Pancreas (tissue), 10 donors: ENCODE measurements around the gene SH3TC1. TPM values are rescaled to one million over a fixed set of nuclear protein-coding genes. Genes with fewer than 3 reads are reported as not detected.

Source experiments
- ATAC-seq, 4 donors: fragments of 200-7000 bp; cut with Tn5 transposase; one replicate each; pipeline versions ENCODE4 v1.8.0 to v1.9.1; 2020; ENCODE audit warnings: mild to moderate bottlenecking in 4 of 4, moderate library complexity in 4 of 4
- DNase-seq, 6 donors: peaks; one replicate each; pipeline ENCODE4 v3.0.0-alpha.2; 2020
- FAIRE-seq: peaks from 2 replicates; lab custom pipeline; 2012; peaks lifted over from hg19 to GRCh38; lab: Jason Lieb, UNC
- H3K27ac ChIP-seq, 4 donors: fragments of 200-600 bp; sonication (generic); 1 replicate in 3 of 4; 2 replicates in 1 of 4; pipeline versions ENCODE4 v1.5.0 to v1.8.0; 2020
- H3K27me3 ChIP-seq, 4 donors: fragments of 200-600 bp; one replicate each; pipeline ENCODE4 v1.8.0; 2021
- H3K36me3 ChIP-seq, 3 donors: fragments of 200-600 bp; sonication (generic) in 1 of 3; one replicate each; pipeline versions ENCODE4 v1.5.0 to v1.8.0; 2020 to 2021
- H3K4me1 ChIP-seq, 3 donors: fragments of 200-600 bp; one replicate each; pipeline ENCODE4 v1.8.0; 2021
- H3K4me3 ChIP-seq, 4 donors: fragments of 200-600 bp; sonication (generic) in 2 of 4; one replicate each; pipeline versions ENCODE4 v1.5.0 to v1.8.0; 2020 to 2021
- H3K9me3 ChIP-seq, 4 donors: fragments of 200-600 bp; one replicate each; pipeline ENCODE4 v1.8.0; 2021
- WGBS, 2 donors: extraction: QIAGEN DNeasy Blood & Tissue Kit; methylation state at CpG; one replicate each; pipeline ENCODE4 v1.1.7; 2013; 5-methylcytosine and 5-hydroxymethylcytosine counted together
- intact Hi-C, 3 donors: fragments of 100-400 bp; cut with DNase I; formaldehyde crosslinking; loops; one replicate each; pipeline versions ENCODE4 v1.11.1 to v1.14.2; 2022
- polyA plus RNA-seq, 2 donors: library from polyadenylated mRNA; stranded (reverse); fragments of 200-250 nt; gene quantifications; one replicate each; pipeline ENCODE4 v1.2.3, GENCODE V29; 2013
- total RNA-seq, 6 donors: library from RNA; stranded (reverse); fragmentation: NEBNext Ultra II Directional in 4 of 6; extraction: Animal tissue kit (Norgen Biotek cat#: 25700) in 4 of 6; gene quantifications; one replicate each; pipeline versions ENCODE4 v1.2.1 to v1.2.4, GENCODE V29; 2021 to 2023
- TF ChIP-seq, protein P1 (sequence below), 4 donors: fragments of 200-600 bp; sonication (generic) in 3 of 4; IDR thresholded peaks; one replicate each; pipeline versions ENCODE4 v1.5.0 to v1.8.0; 2021; ENCODE audit warnings: antibody characterized with exemption in 4 of 4
- donor health status: healthy with polysubstance abuse.
- donor health status: DM: no; HTN: no; CAD: no; lungs with moderate emphysema.
- donor health status: DM: no; HTN: no; CAD: no.
- donor health status: control.
- donor health status: control.
- donor health status: Bipolar disorder and iron deficiency.
- donor health status: DM: yes; HTN: yes; CAD: no.
- donor health status: DM: no; HTN: no; CAD: no.
- donor health status: DM: no; HTN: no; CAD: no.
- donor health status: DM: yes; HTN: yes; CAD: no.

The SH3TC1 gene
- total and polyA plus RNA-seq, 8 donors = 12.5 to 28.0 (median 19.6) TPM

DNA sequence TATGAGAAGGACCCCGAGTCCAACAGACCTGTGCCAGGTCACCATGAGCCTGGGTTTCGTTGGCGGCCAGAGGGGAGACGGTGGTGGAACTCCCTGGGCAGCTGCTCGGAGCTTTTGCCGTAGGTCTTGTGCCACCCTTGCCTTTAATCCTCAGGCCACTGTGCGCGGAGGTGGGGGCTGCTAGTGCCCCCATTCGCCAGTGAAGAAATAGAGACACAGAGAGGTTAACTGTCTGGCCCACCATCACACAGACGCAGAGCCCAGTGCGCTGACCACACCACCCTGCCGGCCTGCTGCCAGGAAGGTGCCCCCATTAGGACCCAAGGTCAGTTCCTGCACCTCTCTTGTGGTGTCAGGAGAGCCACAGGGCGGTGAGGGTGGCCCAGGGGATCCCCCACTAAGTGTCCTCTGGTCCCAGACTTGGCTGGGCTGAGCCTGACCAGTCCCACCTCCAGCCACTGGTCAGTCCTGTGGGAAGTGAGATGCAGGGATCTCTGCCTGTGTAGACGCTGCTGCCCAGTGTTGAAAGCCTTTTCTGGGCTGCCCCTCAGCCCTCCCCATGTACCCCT lies 42.2 kb downstream of the SH3TC1 start:
- no peak overlapping the region for H3K27ac ChIP-seq
- H3K36me3 ChIP-seq = peaks cover 0 to 15% (median 8%) of the 10 kb centered on the region in 3 donors
- DNase-seq (peak in 1 of 6 donors; percentile 12), ATAC-seq (peak in 1 of 4 donors; percentile 19), FAIRE-seq (no peak)
- no peaks in the 10 kb centered on the region for H3K27me3 ChIP-seq
- intact Hi-C loops = loop anchor here in 2 of 3 donors (5.0 kb wide), 1 partner anchor 166 kb away; no protein-coding TSS in a partner anchor
- no peaks in the 10 kb centered on the region for H3K9me3 ChIP-seq
- TF ChIP-seq, protein P1, sequence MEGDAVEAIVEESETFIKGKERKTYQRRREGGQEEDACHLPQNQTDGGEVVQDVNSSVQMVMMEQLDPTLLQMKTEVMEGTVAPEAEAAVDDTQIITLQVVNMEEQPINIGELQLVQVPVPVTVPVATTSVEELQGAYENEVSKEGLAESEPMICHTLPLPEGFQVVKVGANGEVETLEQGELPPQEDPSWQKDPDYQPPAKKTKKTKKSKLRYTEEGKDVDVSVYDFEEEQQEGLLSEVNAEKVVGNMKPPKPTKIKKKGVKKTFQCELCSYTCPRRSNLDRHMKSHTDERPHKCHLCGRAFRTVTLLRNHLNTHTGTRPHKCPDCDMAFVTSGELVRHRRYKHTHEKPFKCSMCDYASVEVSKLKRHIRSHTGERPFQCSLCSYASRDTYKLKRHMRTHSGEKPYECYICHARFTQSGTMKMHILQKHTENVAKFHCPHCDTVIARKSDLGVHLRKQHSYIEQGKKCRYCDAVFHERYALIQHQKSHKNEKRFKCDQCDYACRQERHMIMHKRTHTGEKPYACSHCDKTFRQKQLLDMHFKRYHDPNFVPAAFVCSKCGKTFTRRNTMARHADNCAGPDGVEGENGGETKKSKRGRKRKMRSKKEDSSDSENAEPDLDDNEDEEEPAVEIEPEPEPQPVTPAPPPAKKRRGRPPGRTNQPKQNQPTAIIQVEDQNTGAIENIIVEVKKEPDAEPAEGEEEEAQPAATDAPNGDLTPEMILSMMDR (IDR thresholded peaks at IDR 0.05) = no peak
- 86 to 89% methylated on average over 14 of the region's 14 CpGs for WGBS, 2 donors
- H3K4me1 ChIP-seq = no peaks in the 10 kb centered on the region
- H3K4me3 ChIP-seq = no peak overlapping the region

DNA sequence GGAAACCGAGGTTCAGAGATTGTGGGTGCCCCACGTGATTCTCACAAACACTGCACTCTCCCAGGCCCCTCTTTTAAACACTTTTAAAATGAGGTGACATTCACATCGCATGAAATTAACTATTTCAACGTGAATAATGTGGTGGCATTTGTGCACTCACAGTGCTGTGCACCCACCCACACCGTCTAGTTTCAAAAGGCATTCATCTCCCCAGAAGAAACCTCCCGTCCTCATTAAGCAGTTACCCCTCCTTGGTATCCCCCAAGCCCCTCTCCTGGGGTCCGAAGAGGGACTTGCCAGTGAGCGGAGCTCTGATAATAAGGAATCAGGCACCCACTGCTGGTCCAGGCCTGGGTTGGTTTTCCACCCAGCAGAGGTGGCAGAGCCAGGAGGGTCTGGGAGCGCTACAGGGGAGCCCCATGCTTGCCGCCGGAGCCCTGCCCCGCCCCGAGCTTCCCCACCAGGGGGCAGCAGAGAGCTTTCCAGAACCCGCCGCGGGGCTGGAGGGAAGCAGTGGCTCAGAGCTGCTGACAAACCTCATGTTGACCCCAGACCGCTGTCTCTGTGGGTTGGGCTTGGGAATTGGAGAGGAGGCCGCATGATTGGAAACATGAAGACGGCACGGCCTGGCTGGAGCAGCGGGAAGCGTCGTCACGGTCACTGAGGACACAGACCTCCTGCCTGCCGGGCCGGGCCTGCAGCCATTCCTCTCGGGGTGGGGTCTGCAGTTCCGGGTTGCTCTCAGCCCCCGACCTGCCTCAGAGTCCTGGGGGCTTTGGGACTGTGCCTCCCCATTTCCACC lies 43.0 kb downstream of the SH3TC1 start:
- intact Hi-C loops = loop anchor here in 2 of 3 donors (5.0 kb wide), 1 partner anchor 165 kb away; no protein-coding TSS in a partner anchor
- FAIRE-seq = no peak
- Histone ChIP-seq H3K4me1 (no peaks in the 10 kb centered on the region), H3K36me3 (peaks cover 0 to 8% (median 7%) of the 10 kb centered on the region in 3 donors), H3K4me3 (no peak overlapping the region), H3K9me3 (no peaks in the 10 kb centered on the region), H3K27ac (no peak overlapping the region), H3K27me3 (no peaks in the 10 kb centered on the region)
- WGBS, 2 donors = 37 to 38% methylated on average over 27 to 29 of the region's 29 CpGs
- DNase-seq = peak; percentile 54 to 98 (median 80)
- ATAC-seq = peak; percentile 76 to 89 (median 87)
- TF ChIP-seq, protein P1 (IDR thresholded peaks at IDR 0.05) = peak; percentile 95 to 99 (median 97)

DNA sequence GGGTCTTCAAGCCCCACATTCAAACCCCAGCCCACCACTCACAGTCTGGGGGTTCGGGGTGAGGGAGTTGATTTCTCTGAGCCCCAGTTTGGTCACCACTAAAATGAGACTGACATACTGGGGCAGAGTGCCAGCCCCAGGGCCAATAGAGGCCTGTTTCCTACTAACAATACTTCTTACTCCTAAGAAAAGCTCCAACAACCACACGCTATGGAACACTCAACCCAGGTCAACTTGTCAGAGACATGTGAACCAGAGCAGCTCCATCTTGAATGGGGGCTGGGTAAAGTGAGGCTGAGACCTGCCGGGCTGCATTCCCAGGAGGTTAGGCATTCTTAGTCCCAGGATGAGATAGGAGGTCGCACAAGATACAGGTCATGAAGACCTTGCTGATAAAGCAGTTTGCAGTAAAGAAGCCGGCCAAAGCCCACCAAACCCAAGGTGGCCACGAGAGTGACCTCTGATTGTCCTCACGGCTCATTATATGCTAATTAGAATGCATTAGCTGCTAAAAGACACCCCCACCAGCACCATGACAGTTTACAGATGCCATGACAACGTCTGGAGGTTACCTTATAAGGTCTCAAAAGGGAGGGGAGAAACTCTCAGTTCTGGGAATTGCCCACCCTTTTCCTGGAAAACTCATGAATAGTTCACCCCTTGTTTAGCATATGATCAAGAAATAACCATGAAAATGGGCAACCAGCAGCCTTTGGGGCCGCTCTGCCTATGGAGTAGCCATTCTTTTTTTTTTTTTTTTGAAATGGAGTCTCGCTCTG lies 43.9 kb downstream of the SH3TC1 start:
- Histone ChIP-seq H3K4me1 (no peaks in the 10 kb centered on the region), H3K27ac (no peak overlapping the region), H3K9me3 (no peaks in the 10 kb centered on the region), H3K36me3 (peaks cover 0 to under 1% (median 0%) of the 10 kb centered on the region in 3 donors), H3K27me3 (no peaks in the 10 kb centered on the region), H3K4me3 (no peak overlapping the region)
- DNase-seq (no peak), FAIRE-seq (no peak), ATAC-seq (no peak)
- intact Hi-C loops = loop anchor here in 2 of 3 donors (5.0 kb wide), 1 partner anchor 164 kb away; no protein-coding TSS in a partner anchor
- WGBS, 2 donors = 68 to 72% methylated on average over 10 of the region's 10 CpGs
- TF ChIP-seq, protein P1 (IDR thresholded peaks at IDR 0.05) = no peak

DNA sequence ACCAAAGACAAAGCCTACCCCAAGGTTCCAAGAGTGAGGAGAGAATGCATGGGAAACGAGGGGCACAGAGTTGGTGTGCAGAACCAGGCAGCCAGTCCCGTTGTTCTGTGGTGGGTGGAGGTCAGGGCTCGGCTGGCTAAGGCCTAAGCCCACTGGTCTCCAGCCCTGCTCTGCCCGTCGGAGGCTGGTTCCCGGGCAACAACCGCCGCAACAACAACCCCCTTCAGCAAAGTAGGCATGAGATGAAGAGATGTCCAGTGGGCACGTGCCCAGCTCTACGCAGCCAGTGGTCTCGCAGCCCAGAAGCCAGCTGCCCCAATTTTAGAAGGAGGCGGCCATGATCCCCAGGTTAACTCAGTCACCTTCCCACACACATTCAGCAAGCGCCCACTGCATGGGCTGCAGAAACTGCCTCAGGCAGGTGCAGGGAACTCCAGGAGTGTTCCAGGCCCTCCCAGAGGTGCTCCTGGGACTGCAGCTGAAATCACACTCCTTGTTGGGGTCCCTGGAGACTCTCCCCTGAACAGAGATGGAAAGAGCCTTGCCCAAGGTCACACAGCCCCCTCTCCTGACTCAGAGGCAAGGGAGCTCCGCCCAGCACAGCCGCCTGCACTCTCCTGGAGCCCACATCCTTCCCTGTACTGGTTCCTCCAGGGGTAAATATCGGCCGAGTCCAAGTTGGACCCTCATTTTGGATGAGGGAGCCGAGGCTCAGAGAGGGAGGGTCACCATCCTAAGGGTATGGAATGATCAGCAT lies 45.1 kb downstream of the SH3TC1 start:
- Histone ChIP-seq H3K27me3 (no peaks in the 10 kb centered on the region), H3K27ac (no peak overlapping the region), H3K4me1 (no peaks in the 10 kb centered on the region), H3K9me3 (no peaks in the 10 kb centered on the region), H3K4me3 (no peak overlapping the region), H3K36me3 (no peaks in the 10 kb centered on the region)
- no peak for ATAC-seq
- TF ChIP-seq, protein P1 (IDR thresholded peaks at IDR 0.05) = no peak
- FAIRE-seq = no peak
- intact Hi-C loops = loop anchor here in 2 of 3 donors (5.0 kb wide), 1 partner anchor 163 kb away; no protein-coding TSS in a partner anchor
- peak in 1 of 6 donors; percentile 28 for DNase-seq
- WGBS, 2 donors = 83 to 90% methylated on average over 18 of the region's 18 CpGs
